HG02571 (cell line): ENCODE measurements around the gene GCC2.
"Not testable (repeated sequence)": the region's sequence is repeated elsewhere in the genome, so short reads cannot be mapped to it uniquely, and the experiment has no call there.

Experiments used
- ATAC-seq: cut with Tn5 transposase; IDR thresholded peaks from one replicate; pipeline ENCODE4 v1.9.1; 2021; ENCODE audit warnings: mild to moderate bottlenecking, moderate library complexity; ENCODE audit not compliant: unreplicated experiment

Gene GCC2

GRCh38 chr2:108448678-108449409, at the start of gene GCC2:
Gene GCC2 (plus strand): TSS chr2:108449206. CDS start chr2:108449275, 69 bp downstream.
- peak; percentile 99 for ATAC-seq

GRCh38 chr2:108399479-108399878, 49.5 kb upstream of the GCC2 start:
- ATAC-seq = no peak

DNA sequence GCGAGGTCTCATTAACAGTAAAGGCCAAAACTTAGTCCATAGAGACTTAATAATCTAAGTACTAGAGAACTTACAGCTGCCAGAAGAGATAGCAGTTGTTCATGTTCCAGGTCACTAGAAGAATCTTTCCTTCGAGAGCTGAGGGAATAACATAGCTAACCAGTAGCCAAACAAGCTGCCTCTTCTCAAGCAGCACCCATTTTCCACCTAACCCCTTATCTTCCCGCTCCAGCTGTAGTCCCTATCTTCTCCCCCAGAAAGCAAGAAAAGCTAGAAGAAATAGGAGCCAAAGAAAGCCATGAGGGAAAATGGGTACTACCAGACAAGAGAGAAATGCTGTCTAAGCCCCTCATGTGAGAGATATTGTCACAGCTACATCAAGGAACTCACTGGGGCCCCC, 47.2 kb upstream of the GCC2 start:
- ATAC-seq = no peak

GRCh38 chr2:108403494-108403893, 45.5 kb upstream of the GCC2 start:
- ATAC-seq = no peak

DNA sequence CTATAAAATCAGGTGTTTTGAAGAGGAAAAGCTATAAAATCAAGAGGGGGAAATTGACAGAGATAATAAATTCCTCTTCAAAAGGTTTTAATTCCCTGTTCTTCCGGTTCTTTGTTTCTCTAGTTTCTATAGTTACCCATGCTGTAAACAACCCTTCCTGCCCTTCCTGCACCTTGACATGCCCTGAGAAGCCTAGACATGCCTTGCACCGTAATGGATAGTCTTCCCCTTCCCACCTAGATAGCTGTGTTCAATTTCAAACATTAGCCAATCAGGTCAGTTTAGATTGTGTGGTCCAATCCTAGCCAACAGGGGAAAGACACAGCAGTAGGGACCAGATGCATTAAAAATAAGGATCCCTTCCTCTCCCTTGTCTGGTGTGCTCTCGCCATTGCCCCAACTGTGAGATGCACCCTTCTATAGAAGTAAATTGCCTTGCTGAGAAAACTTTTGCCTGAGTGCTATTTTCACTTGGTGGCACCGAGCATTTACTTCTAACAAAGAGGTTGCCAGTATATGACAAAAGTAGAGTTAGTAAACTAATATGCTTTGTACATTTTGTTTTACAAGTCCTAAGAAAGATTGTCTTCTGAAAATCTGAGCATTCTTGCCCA, 44.1 kb upstream of the GCC2 start:
- ATAC-seq = no peak

DNA sequence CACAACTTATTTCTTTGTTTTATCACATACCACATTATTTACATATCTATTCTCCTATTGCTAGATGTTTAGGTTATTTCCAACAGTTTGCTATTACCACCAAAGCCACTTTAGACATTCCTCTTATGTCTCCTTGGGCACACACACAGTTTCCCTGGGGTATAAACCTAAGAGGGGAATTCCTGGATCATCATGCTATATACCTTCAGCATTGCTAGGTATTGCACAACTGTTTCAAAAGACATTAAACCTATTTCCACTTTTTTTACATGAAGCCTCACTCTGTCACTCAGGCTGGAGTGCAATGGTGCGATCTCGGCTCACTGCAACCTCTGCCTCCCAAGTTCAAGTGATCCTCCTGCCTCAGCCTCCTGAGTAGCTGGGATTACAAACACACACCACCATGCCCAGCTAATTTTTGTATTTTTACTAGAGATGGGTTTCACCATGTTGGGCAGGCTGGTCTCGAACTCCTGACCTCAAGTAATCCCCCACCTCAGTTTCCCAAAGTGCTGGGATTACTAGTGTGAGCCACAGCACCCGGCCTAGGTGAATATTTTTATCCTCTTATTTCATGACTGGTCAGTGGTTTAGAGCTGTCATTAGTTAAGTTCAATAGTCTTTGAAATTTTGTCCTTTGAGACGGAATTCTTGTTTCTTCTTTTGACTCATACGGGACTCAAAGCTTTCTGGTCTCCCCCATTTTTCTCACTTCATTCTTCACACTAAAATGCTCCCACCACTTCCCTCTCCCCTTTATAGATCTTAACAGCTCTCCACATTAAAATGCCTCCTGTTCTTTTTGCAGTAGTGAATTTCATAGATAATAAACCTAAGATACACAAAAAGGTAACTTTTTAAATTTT, 40.9 kb upstream of the GCC2 start:
- ATAC-seq = no peak

DNA sequence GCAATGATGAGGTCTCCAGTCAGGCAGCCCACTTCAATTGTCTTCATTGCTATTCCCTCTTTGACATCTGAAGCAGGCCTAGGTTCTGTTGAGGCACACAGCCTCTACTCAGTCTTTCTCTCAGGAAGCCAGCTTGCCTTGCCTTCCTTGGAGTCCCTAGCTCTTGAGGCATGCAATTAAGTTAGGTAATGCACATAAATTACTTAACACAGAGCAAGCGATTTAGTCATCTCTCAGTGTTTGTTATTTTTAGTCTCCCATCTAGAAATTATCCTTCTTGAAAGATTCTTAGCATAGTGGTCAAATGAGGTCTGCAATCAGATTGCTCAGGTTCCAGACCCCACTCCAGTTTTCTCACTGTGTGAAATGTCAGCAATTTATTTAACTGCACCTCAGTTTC, 39.2 kb upstream of the GCC2 start:
- ATAC-seq = no peak

- ATAC-seq = no peak
Observed at GRCh38 chr2:108412995-108413710, 35.9 kb upstream of the GCC2 start.

- no peak for ATAC-seq
Observed at GRCh38 chr2:108413711-108414095, 35.3 kb upstream of the GCC2 start.

DNA sequence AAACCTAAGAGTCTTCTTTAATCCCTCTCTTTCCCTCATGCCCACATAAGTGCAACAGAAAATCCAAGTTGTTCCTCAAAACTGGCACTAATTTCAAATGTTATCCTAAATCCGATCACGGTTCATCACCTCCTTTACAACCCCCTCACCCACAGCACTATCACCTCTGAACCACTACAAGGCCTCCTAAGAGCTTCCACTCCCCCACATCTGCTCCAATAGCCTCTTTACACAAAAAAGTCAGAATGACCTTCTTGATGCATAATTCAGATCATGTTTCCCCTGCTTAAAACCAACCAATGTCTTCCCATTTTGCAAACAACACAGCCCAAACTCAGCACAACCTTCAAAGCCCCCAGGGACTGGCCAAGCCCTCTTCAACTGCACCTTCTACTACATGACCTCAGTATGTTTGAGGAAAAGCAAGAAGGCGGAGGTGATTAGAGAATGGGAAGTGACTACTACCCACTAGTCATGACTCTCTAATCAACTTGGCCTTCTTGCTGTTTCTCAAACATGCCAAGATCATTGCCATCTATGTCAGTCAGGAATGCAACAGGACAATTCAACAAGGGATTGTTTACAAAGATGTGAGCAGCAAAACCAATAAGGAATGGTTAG, 34.6 kb upstream of the GCC2 start:
- no peak for ATAC-seq

DNA sequence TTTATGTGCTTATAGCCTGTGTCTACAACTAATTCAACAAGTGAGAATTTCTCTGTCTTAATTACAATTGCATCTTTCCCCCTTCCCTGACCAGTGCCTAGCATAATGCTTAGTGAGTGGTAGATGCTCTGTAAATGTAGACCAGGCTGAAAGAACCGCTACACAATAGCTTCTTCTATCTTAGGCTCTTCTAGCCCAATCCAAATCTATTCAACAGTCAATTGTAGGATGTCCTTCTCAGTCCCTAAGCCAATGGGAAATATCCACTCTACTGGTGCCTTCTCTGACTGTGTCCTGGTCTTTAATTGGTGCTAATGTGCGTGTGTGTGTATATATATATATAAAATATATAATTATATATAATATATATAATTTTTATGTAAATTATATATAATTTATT, 34.1 kb upstream of the GCC2 start:
- no peak for ATAC-seq

GRCh38 chr2:108417254-108417653, 31.8 kb upstream of the GCC2 start:
- ATAC-seq = no peak

DNA sequence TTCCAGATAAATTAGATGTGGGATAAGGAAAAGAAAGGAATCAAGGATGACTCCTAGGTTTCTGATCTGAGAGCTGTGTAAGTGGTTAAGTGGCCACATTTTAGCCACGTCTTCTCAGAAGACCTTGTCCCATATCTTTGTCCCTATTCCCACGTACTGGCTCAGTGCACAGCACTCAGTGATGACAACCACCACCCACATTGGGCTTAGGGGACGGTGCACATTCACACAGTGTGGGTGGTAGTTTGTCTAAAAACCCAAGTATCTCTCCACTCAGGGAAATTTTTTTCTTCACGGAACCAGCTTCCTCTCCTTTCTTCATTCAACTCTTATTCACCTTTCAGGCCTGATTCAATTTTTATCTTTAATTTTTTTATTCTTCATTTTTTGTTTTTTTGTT, 30.6 kb upstream of the GCC2 start:
- ATAC-seq = no peak

GRCh38 chr2:108423067-108423466, 25.9 kb upstream of the GCC2 start:
- no peak for ATAC-seq

- no peak for ATAC-seq
Observed at GRCh38 chr2:108423502-108424251, 25.3 kb upstream of the GCC2 start.

DNA sequence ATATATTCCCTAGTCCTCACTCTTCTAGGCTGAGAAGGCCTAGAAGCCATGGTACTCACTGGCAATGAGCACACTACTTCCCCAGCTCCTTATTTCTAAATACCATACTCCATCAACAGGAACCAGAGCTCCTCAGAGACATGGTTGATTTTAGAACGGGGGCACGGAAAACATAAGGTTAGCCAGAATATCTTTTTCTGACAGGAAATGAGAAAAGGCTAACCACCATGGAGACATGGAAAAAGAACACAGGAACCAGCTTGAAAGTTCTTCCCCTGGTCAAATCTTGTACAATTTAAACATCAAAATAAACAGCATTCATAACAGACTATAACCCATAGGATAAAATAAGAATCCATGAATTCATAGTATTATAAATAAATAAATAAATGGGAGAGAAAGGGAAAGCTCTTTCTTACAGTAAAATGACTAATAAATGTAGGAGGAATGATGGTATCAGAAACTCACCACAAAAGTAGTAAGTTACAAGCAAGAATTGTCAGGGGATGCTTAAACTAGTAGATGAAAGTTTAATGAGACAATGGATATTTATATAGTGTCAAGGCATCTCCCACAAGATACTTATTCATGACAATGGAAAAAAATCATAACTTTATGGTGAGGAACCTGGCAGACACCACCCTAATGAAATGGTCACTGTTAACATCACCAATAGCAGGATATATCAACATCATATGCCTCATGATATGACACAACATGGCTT, 20.6 kb upstream of the GCC2 start:
- no peak for ATAC-seq

- not testable (repeated sequence) for ATAC-seq
Observed at GRCh38 chr2:108435578-108435977, 13.4 kb upstream of the GCC2 start.

DNA sequence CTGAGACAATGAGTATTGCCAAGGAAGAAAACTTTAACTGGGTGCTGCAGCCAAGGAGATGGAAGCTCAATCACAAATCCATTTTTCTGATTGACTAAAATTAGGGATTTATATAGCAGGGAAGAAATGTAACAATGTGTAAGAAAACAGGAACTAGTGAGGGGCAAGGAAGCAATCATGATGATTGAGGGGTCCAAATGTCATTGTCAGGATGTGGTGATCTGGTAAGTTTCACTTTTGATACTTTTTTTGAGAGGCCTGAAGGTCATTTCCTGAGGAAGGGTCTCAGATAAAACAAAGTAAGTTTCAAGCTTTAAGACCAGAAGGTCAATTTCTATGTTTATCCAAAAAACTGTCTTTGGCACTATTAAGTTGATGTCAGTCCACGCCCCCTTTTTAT, 12.0 kb upstream of the GCC2 start:
- ATAC-seq = no peak

- no peak for ATAC-seq
Observed at GRCh38 chr2:108441712-108442111, 7.3 kb upstream of the GCC2 start.
